Amniotic epithelial cell (primary cell): ENCODE data around the gene TRIM47.
A peak's percentile ranks its signal among the peaks of the same experiment; 100 is the strongest.

Experiments
- DNase-seq: peaks from one replicate; pipeline ENCODE4 v3.0.0-alpha.2; 2010; ENCODE audit warnings: low read depth

The TRIM47 gene, protein sequence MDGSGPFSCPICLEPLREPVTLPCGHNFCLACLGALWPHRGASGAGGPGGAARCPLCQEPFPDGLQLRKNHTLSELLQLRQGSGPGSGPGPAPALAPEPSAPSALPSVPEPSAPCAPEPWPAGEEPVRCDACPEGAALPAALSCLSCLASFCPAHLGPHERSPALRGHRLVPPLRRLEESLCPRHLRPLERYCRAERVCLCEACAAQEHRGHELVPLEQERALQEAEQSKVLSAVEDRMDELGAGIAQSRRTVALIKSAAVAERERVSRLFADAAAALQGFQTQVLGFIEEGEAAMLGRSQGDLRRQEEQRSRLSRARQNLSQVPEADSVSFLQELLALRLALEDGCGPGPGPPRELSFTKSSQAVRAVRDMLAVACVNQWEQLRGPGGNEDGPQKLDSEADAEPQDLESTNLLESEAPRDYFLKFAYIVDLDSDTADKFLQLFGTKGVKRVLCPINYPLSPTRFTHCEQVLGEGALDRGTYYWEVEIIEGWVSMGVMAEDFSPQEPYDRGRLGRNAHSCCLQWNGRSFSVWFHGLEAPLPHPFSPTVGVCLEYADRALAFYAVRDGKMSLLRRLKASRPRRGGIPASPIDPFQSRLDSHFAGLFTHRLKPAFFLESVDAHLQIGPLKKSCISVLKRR

DNA sequence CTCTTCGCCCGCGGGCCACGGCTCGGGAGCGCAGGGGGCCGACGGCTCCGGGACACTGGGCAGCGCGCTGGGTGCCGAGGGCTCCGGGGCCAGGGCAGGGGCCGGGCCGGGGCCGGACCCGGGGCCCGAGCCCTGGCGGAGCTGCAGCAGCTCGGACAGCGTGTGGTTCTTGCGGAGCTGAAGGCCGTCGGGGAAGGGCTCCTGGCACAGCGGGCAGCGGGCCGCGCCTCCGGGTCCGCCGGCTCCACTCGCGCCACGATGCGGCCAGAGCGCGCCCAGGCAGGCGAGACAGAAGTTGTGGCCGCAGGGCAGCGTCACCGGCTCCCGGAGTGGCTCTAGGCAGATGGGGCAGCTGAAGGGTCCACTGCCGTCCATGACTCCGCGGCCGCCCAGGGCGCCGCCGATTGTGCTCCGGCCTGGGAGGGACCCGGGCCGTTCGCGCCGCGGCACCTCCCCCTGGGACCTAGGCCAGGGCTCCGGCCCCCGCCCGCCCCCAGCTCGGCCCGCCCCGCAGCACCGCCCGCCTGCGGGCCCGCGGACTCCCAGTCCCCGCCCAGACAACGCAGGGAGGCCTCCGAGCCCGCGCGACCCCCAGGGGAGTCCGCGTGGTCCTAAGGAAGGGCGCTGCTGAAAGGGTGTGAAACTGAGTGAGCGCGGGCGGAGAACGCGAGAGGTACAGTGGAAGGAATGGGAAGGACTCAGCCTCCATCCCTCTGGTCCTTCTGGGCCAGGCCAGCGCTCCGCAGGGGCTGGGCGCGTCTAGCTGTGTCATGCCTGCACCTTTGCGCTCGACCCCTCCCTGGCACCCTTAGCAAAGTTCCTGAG lies at the start of gene TRIM47:
Gene TRIM47 (minus strand): TSS at position 408 of the 825 bp plus-strand sequence. CDS start 33 bp downstream, at position 375.
- peak; percentile 45 for DNase-seq

DNA sequence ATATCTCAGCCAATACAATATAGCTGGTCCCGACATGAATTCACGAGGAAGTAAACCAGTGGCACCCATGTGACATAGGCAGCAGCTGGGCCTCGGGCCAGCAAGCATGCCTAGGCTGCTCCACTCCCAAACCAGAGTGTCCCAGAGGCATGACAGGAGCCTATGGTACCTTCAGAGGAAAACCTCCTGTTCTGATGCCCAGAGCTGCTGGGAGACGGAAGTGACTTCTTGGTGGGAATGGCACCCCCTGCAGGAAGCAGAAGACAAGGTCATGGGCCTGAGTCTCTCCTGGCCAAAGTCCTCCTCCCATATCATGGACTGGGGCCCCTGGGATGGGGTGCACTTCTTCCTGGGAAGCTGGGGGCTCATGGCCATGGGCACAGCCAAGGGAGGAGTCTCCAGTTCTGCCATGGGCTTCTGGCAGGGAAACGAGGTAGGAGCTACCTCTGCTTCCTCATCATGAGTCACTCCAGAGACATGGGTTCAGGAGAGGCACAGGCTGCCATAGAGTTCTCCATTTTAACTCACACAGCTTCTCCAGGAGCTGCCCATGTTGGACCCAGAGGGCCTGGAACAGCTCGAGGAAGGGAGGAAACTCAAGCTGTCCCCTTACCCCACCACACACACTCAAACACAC lies 49.0 kb upstream of the TRIM47 start:
- peak; percentile 23 for DNase-seq

DNA sequence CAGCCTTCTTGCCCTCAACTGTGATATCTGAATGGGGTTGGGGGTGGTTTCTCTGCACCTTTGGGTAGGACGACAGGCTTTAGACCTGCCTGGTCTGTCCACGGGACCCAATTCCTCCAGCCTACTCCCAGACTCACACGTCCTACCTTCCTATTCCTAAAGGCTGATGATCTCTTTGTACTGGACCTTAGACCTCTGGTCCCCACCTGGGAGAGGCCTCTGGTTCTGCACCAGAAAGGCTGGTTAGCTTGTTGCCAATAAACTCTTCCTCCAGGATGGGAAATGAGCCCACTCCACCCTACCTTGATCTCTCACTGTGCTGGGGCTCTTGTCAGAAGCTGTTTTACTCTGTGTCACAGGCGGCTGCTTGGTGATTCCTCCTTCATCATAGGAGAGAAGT lies 48.1 kb upstream of the TRIM47 start:
- no peak for DNase-seq

DNA sequence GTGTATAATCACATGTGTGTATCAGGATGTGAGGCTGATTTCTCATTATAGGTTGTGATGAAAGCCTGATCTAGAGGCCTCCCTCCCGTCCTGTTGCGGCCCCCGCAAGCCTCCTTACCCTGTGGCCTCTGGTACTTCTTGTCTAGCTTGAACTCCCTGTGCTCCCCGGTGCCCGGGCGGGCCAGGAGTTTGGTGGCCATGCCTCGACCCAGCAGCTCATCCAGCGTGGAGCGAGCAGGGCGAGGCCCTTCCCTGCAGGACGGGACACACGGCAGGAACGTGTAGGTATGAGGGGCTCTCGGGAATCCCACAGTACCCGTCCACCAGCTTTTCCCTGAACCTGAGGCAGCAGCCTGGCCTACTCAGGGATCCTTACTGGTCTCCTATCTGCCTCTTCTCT lies 47.5 kb upstream of the TRIM47 start:
- no peak for DNase-seq

DNA sequence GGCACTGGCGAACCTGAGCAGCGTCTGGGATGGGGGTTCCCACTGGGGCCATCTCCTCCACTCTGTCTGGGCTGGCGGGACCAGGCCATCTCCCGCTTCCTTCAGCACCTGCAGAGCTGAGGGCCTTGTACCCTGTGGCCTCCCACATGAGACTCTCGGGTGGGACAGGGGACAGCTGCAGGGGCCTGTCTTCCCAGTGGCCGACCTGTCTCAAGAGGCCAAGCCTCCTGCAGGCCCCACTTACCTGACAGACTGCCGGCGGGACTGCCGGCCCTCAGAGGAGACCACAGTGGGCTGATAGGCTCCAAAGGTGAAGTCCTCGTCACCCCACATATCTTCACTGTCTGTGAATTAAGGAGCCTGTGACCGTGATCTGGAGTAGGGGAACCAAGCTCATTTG lies 46.7 kb upstream of the TRIM47 start:
- DNase-seq = no peak

DNA sequence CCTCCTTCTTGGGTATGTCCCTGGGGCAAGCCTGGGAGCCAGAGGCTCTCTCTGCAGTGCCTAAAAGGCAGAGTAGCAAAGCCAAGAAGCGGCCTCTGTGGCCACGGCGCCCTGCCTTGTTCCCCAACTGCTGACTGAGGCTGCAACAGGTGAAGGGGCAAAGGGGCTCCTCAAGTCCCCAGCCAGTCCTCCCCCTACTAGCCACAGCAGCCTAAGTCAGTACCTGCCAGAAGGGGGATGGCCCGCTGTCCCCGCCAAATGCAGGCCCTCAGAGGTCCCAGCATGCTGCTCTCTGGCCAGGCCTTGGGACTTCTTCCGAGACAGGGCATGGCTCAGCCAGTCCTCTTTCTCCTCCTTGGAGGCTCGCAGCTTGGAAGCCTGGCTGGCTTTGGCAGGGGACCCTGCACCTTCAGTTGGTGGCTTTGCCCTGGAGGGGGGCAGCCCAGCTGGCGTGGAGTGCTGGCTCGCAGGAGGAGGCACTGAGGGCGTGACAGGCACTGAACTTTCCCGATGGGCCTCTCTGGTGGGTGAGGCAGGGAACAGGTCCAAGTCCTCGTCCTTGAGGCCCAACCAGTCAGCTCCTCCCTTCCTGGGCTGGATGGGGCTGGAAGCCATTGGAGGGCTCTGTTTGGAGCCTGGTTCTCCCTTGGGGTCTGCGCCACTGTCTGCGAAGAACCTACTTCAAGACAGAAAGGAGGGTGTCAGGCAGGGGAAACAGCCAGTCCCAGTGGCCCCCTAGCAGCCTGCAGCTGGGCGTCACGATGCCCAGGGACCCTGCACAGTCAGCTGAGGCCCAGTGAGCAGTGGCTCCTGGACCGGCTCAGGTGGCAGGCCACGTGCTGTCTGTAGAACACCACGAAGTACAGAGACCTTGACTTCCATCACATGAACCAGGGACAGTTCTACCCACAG lies 44.8 kb upstream of the TRIM47 start:
- no peak for DNase-seq

DNA sequence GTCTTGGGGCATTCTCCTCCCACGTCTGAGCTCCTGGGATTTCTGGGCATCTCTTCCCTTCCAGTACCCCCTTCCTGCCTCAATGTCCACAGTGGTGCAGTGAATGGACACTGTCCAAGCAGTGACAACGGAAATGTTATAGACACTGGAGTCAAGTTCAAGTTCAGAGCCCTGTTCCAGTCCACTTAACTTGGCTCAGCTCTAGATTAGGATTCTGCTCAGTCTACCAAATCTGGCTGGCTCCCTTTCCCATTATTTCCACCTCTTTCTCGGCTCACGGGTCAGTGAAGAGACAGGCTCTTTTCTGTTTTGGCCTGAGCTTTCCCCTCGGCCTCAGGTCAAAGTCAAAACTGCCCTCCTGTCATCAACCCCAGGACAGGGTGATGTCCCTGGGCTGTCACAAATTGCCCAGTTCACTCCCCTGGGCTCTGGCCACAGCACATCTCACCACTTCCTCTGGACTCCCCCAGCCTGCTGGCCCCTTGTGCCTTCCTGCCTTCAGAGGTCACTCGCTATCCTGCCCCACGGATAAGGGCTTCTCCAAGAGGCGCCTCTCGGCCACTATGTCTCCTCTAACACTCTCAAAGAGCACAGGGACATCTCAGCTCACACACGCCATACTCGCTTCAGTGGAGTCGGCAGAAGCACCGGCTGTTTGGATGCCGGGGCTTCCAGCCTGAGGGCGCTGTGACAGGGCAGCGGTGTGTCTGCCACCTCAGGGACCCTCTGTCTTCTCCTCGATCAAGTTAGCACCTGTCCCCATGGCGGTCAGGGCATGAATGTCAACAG lies 44.0 kb upstream of the TRIM47 start:
- no peak for DNase-seq

DNA sequence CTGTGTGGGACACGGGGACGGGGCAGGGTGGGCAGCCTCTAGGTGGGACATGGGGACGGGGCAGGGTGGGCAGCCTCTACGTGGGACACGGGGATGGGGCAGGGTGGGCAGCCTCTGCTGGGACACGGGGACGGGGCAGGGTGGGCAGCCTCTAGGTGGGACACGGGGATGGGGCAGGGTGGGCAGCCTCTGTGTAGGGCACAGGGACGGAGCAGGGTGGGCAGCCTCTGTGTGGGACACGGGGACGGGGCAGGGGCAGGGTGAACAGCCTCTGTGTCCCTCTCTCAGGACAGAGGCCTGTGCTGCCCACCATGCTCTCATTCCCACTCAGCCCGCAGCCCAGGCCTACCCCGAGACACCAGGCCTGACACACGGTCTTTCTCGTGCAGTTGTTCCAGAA lies 43.2 kb upstream of the TRIM47 start:
- no peak for DNase-seq

DNA sequence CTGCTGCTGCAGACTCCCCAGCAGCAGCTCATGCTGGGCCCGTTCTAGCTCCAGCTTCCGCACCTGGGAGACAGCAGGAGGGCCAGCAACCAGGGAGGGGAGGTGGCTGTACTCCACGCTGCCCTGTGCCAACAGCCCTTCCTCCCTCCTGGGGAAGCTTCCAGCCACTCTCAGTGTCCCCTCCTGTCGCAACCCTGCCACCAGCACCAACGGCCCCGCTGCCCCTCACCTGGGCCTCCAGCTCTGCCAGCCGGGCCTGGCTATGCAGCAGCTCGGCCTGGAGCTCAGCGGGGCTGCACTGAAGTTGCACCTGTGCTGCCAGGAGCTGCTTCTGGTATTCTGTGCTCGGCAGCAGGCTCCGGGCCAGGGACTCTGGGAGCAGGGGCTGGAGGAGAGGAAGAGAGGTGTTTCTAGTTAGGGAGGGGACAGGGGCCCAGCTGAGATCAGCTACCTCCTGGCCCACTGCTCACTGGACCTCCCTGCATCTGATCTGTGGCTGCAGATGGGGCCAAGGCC lies 41.7 kb upstream of the TRIM47 start:
- no peak for DNase-seq

DNA sequence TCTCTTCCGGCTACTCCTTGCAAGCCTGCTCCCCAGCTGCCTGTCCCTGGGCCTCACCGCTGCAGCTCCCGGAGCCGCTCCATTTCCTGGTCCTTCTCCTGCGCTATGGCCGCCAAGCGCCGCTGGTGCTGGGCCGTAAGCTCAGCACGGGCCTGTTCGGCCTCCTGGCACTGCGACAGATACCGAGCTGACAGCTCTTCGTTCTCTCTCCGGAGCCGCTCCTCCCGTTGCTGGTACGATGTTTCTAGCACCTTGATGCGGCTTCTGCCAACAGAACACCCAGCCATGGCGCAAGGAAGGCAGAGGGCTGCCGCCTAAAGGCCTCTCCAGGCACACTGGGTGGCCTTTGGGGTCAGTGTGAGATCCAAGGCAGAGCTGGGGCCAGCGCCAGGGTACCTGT lies 41.2 kb upstream of the TRIM47 start:
- no peak for DNase-seq

DNA sequence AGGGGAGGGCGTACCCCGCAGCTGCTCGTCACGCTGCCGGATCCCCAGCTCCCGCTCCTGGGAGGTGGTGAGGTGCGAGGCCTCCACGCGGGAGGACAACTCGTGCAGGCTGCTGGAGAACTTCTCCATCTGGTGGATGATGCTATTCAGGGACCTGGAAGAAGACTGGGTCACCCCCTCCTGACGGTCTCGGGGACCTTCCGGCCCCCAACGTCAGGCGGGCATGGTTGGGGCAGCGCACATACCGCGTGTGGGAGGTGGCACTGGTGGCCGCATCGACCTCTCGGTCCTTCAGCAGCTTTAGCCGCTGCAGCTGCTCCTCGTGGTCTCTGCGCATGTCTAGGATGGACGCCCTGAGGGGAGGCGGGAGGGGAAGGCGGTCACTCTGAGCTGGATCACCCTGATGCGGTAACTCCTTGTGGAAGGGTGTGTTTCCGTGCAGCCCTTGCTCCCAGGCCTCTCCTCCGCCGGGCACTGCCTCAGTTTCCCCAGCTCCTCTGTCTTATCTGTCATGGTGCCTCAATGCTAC lies 39.6 kb upstream of the TRIM47 start:
- no peak for DNase-seq

DNA sequence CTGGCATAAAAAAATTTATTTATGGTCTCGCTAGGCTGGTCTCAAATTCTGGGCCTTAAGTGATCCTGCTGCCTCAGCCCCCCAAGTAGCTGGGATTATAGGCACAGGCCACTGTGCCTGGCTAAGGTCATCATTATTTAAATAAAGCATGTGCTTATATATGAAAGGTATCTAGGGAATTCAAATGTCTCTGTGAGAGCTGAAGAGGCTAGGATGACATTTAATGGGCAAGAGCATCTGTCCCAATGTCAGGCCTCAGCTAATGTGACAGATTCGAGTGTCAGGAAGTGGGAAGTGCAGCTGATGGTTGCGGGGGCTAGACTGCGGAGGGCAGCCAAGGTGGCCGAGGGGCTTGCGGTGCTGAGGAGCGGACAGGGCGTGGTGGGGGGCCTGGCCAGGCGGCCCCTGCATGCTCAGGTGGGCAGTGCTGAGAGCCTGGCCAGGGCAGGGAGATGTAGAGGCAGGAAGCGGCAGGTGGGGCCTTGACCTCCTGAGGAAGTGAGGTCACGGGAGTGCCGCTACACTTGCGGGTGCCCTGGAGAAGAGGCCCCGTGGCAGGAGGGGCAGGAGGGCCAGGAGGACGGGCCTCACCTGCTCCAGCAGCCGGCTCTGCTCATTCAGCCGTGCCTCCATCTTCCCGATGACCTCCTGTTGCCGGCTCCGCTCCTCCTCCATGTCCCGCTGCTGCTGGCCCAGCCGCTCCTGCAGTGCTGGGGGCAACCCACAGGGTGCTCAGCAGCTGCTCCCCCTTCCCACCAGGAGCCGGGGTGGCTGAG lies 38.9 kb upstream of the TRIM47 start:
- DNase-seq = no peak

DNA sequence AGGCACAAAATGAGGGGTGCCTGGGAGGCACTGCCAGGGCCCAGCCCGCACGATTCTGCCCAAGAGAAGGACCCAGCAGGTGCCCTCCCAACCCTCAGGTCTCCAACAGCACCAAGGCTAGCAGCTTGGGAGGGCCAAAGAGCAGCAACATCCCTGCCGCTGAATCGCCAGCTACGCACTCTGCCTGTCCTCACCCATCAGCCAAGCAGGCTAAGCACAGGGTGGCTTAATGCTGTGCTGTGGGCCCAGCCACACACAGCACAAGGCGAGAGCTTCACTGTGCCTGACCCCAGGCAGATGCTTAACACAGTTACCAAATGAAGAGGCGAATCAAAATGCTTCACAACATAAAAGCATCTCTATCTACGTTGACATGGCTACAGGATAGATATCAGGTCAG lies 36.9 kb upstream of the TRIM47 start:
- no peak for DNase-seq

DNA sequence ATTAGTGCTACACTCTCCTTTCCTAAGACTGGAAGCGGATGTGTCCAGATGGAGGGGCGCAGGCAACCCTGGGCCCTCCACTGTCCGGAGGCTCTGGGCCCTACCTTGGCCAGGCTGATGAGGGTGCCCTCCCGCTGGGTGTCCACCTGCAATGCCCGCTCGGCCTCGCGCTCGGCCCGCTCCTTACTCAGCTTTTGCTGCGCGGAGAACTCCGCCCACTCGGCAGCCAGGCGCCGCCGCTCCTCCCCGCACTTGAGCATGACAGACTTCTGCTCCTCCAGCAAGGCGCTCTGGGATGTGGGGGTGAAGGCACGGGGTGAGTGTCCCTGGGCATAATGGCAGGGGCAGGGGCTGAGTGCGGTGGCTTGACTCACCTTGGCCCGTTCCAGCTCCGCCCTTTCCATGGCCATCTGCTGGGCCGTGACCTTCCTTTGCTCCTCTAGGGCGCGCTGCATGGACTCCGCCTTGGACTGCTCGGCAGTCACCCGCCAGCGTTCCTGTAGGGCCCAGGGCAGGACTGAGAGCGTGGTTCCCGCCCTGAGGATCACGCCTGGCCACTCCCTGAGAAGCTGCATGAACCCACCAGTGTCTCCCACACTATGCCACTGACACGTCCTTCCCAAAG lies 36.4 kb upstream of the TRIM47 start:
- no peak for DNase-seq

DNA sequence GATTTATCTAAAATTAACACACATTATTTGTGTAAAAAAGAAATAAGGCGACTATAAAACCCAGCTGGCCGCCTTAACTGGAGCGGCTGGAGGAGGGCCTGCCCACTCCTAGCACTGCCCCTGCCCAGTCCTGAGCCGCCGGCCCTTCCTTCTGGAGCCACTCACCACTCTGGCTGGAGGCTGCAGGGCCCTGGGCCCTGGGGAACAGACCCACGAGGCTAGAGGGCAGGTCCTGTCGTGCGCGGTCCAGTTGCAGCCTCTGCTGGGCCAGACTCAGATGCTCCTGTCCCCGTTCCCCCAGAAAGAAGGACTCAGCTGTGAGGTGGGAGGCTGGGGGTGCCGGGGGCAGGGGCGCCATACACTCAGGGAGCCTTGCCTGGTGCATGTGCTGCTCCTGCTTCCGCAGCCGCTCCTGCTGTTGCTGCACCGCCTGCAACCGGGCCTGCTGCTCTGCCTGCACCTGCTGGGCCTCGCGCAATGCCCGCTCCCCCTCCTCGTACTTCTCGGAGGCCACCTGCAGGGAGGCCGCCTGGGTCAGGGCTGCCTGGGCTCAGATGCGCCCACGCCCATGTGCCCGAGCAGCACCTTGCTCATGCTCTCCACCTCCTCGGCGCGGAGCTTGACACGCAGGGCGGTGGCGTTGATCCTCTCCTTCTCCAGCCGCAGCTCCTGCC lies 35.3 kb upstream of the TRIM47 start:
- DNase-seq = no peak

DNA sequence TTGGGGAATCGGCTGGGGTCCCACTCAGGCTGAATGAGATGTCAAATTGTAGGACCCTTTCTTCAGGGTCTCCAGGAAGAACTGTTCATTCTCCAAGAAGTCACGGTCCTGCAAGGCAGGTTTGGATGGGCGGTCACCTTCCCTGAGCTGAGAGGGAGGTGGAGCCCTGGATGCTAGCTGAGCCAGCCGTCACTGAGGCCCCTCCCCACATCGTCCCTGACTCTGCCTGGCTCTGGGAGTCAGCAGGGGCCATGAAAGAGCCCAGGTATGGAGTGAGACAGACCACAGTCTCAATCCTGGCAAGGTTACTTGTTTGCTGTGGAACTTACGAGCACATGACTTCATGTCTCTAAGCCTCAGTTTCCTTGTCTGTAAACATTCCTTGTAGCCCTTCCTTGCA lies 32.3 kb upstream of the TRIM47 start:
- peak; percentile 37 for DNase-seq

DNA sequence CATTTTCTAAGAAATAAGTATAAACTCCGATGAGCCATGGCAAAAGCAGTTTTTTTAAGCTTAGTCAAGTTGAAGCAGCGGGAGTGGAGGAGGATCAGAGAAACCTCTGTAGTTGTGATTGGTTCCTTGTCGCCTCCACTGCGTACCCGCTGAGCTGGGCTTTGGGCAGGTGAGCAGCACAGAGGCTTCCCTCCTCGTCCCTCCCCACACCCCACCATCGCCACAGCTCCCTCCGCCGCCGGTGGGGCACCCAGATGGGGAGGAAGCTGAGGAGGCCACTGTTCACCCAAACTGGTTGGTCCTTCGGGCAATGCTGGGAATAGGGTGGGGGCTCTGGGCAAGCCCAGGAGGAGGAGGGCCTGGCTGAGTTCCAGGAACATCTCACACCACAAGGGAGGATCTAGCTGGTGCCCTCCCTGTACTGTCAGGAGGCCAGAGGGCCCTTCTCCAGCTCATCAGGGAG lies 31.5 kb upstream of the TRIM47 start:
- DNase-seq = peak; percentile 69
